PFSK-1 (cell line): ENCODE data around the gene MIEF1.

Experiments
- POLR2AphosphoS5 ChIP-seq: IDR thresholded peaks from 2 replicates; pipeline ENCODE4 v1.6.1; 2012; ENCODE audit warnings: low read depth, mild to moderate bottlenecking, control low read depth, low read length, moderate library complexity
- SIN3A ChIP-seq: IDR thresholded peaks from 2 replicates; pipeline ENCODE4 v1.6.1; 2012; ENCODE audit warnings: mild to moderate bottlenecking, low read length, moderate library complexity, borderline replicate concordance; ENCODE audit not compliant: insufficient read depth
- TAF1 ChIP-seq: IDR thresholded peaks from 2 replicates; pipeline ENCODE4 v1.6.1; 2012; ENCODE audit warnings: low read length, control low read depth, borderline replicate concordance; ENCODE audit not compliant: insufficient read depth
- TF ChIP-seq, protein P1 (sequence below), 2 experiments: IDR thresholded peaks; 2 replicates each; pipeline versions ENCODE4 v1.6.1 to v1.8.0; 2011 to 2012; ENCODE audit warnings: low read depth in 2 of 2, low read length in 2 of 2, control low read depth in 1 of 2, inconsistent platforms in 1 of 2, mild to moderate bottlenecking in 1 of 2, moderate library complexity in 1 of 2; ENCODE audit not compliant: insufficient read depth in 1 of 2

DNA sequence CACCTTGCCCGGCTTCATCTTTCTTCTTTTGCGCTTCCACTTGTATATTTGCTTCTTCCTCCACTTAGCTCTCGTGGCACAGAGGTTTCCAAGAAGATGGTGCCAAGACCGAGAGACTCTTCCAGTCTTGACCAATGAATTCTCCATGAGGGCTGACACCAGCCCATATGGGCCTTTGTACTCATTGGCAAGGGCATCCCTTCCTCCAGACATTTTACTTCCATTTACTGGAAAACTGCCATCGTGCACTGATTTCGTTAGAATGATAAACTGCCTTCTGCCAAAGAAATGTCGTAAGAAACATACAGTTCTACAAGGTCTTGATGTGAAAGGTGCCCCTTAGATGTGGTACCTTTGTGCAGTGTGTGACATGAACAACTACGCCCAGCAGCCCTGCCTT is 4.7 kb upstream of the MIEF1 start:
- TF ChIP-seq TAF1 (no peak), SIN3A (no peak), POLR2AphosphoS5 (no peak)
- TF ChIP-seq, protein P1, sequence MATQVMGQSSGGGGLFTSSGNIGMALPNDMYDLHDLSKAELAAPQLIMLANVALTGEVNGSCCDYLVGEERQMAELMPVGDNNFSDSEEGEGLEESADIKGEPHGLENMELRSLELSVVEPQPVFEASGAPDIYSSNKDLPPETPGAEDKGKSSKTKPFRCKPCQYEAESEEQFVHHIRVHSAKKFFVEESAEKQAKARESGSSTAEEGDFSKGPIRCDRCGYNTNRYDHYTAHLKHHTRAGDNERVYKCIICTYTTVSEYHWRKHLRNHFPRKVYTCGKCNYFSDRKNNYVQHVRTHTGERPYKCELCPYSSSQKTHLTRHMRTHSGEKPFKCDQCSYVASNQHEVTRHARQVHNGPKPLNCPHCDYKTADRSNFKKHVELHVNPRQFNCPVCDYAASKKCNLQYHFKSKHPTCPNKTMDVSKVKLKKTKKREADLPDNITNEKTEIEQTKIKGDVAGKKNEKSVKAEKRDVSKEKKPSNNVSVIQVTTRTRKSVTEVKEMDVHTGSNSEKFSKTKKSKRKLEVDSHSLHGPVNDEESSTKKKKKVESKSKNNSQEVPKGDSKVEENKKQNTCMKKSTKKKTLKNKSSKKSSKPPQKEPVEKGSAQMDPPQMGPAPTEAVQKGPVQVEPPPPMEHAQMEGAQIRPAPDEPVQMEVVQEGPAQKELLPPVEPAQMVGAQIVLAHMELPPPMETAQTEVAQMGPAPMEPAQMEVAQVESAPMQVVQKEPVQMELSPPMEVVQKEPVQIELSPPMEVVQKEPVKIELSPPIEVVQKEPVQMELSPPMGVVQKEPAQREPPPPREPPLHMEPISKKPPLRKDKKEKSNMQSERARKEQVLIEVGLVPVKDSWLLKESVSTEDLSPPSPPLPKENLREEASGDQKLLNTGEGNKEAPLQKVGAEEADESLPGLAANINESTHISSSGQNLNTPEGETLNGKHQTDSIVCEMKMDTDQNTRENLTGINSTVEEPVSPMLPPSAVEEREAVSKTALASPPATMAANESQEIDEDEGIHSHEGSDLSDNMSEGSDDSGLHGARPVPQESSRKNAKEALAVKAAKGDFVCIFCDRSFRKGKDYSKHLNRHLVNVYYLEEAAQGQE (IDR thresholded peaks at IDR 0.05; ENCODE audit: insufficient read depth in 1 of 2, low read depth in 2 of 2, low read length in 2 of 2), result no peak
